Measurements from ENCODE around the gene COL7A1.
A peak's percentile ranks its signal among the peaks of the same experiment; 100 is the strongest.

Gene COL7A1

GRCh38 chr3:48556796-48557626 lies 38.1 kb downstream of the COL7A1 start, which contains the start of gene PFKFB4:
TSS of gene PFKFB4 (minus strand) at chr3:48556803. CDS start at chr3:48556777, 26 bp downstream.
- no peak; the same call in 1 of the 2 replicates for TF ChIP-seq CTCF (conservative IDR thresholded peaks at IDR 0.05; ENCODE audit: low read length)
- H3K4me3 ChIP-seq (ENCODE audit: low read length) = peak within 1 kb of the TSS; percentile 75
- peak; percentile 99 for DNase-seq (ENCODE audit: low read depth)

- no peak for DNase-seq (ENCODE audit: low read depth)
- no peak for TF ChIP-seq CTCF (conservative IDR thresholded peaks at IDR 0.05; ENCODE audit: low read length)
- peak overlapping the region; percentile 75 for H3K4me3 ChIP-seq (ENCODE audit: low read length)
Observed at GRCh38 chr3:48555949-48556795, 39.0 kb downstream of the COL7A1 start.

- TF ChIP-seq CTCF (conservative IDR thresholded peaks at IDR 0.05; ENCODE audit: low read length) = no peak
- no peak for DNase-seq (ENCODE audit: low read depth)
- no peak overlapping the region for H3K4me3 ChIP-seq (ENCODE audit: low read length)
Observed at GRCh38 chr3:48555231-48555948, 39.7 kb downstream of the COL7A1 start.

GRCh38 chr3:48553886-48554845 lies 41.0 kb downstream of the COL7A1 start:
- TF ChIP-seq CTCF (conservative IDR thresholded peaks at IDR 0.05; ENCODE audit: low read length) = no peak
- no peak for DNase-seq (ENCODE audit: low read depth)
- no peak overlapping the region for H3K4me3 ChIP-seq (ENCODE audit: low read length)

GRCh38 chr3:48553361-48553760 lies 41.8 kb downstream of the COL7A1 start:
- TF ChIP-seq CTCF (conservative IDR thresholded peaks at IDR 0.05; ENCODE audit: low read length) = no peak
- H3K4me3 ChIP-seq (ENCODE audit: low read length) = no peak overlapping the region

More at GRCh38 chr3:48553361-48553760, 41.8 kb downstream of the COL7A1 start:
- no peak for DNase-seq (ENCODE audit: low read depth)
